SW480 (cell line): ENCODE measurements around the gene TIRAP.
A peak's percentile ranks its signal among the peaks of the same experiment; 100 is the strongest.
"Not testable (repeated sequence)": the region's sequence is repeated elsewhere in the genome, so short reads cannot be mapped to it uniquely, and the experiment has no call there.

ENCODE experiments used
- DNase-seq: peaks from one replicate; pipeline ENCODE4 v3.0.0-alpha.2; 2016; ENCODE audit warnings: low spot score

Gene TIRAP

GRCh38 chr11:126288237-126288636, 5.3 kb downstream of the TIRAP start:
- DNase-seq = no peak

- DNase-seq = no peak
Measured at GRCh38 chr11:126290887-126291286, 8.0 kb downstream of the TIRAP start.

GRCh38 chr11:126293726-126294125, 10.8 kb downstream of the TIRAP start:
- no peak for DNase-seq

- DNase-seq = no peak
Measured at GRCh38 chr11:126297004-126297403, 14.1 kb downstream of the TIRAP start.

GRCh38 chr11:126303623-126304456, 20.9 kb downstream of the TIRAP start, which contains the start of gene DCPS:
Gene DCPS, plus strand, starts transcription at chr11:126304060. Its CDS starts 21 bp downstream, at chr11:126304081.
- peak; percentile 90 for DNase-seq

GRCh38 chr11:126304457-126305075, 21.7 kb downstream of the TIRAP start:
- DNase-seq = no peak

- DNase-seq = no peak
Measured at GRCh38 chr11:126305699-126306098, 22.8 kb downstream of the TIRAP start.

GRCh38 chr11:126307706-126308105, 24.8 kb downstream of the TIRAP start:
- DNase-seq = peak; percentile 30

- DNase-seq = no peak
Measured at GRCh38 chr11:126308271-126308671, 25.4 kb downstream of the TIRAP start.

GRCh38 chr11:126308771-126309170, 25.9 kb downstream of the TIRAP start:
- DNase-seq = not testable (repeated sequence)

- peak; percentile 69 for DNase-seq
Measured at GRCh38 chr11:126310200-126310991, 27.5 kb downstream of the TIRAP start.

GRCh38 chr11:126310992-126311310, 28.1 kb downstream of the TIRAP start:
- no peak for DNase-seq

GRCh38 chr11:126311401-126312291, 28.8 kb downstream of the TIRAP start:
- no peak for DNase-seq

GRCh38 chr11:126312961-126313360, 30.1 kb downstream of the TIRAP start:
- peak; percentile 97 for DNase-seq

- no peak for DNase-seq
Measured at GRCh38 chr11:126313826-126314225, 30.9 kb downstream of the TIRAP start.

- DNase-seq = no peak
Measured at GRCh38 chr11:126317432-126317755, 34.5 kb downstream of the TIRAP start.

GRCh38 chr11:126317756-126318573, 35.1 kb downstream of the TIRAP start:
- peak; percentile 87 for DNase-seq

GRCh38 chr11:126318574-126319373, 35.9 kb downstream of the TIRAP start:
- peak; percentile 81 for DNase-seq

- no peak for DNase-seq
Measured at GRCh38 chr11:126319374-126319740, 36.5 kb downstream of the TIRAP start.

- no peak for DNase-seq
Measured at GRCh38 chr11:126322996-126323395, 40.1 kb downstream of the TIRAP start.
